Thyroid gland (tissue), 4 donors: ENCODE results near the gene PHACTR3.

Experiments
- POLR2A ChIP-seq, 2 donors: fragments of 450-650 bp; IDR thresholded peaks; one replicate each; pipeline ENCODE4 v1.6.1; 2017; ENCODE audit warnings: antibody characterized with exemption in 2 of 2, mild to moderate bottlenecking in 2 of 2, moderate library complexity in 1 of 2
- TF ChIP-seq, protein P1 (sequence below), 6 experiments: fragments of 200-600 bp in 3 of 6; fragments of 450-650 bp in 3 of 6; sonication (generic) in 3 of 6; IDR thresholded peaks; one replicate each; pipeline ENCODE4 v1.5.1; 2016 to 2019; ENCODE audit warnings: antibody characterized with exemption in 6 of 6, mild to moderate bottlenecking in 2 of 6, inconsistent platforms in 1 of 6, moderate library complexity in 1 of 6

DNA sequence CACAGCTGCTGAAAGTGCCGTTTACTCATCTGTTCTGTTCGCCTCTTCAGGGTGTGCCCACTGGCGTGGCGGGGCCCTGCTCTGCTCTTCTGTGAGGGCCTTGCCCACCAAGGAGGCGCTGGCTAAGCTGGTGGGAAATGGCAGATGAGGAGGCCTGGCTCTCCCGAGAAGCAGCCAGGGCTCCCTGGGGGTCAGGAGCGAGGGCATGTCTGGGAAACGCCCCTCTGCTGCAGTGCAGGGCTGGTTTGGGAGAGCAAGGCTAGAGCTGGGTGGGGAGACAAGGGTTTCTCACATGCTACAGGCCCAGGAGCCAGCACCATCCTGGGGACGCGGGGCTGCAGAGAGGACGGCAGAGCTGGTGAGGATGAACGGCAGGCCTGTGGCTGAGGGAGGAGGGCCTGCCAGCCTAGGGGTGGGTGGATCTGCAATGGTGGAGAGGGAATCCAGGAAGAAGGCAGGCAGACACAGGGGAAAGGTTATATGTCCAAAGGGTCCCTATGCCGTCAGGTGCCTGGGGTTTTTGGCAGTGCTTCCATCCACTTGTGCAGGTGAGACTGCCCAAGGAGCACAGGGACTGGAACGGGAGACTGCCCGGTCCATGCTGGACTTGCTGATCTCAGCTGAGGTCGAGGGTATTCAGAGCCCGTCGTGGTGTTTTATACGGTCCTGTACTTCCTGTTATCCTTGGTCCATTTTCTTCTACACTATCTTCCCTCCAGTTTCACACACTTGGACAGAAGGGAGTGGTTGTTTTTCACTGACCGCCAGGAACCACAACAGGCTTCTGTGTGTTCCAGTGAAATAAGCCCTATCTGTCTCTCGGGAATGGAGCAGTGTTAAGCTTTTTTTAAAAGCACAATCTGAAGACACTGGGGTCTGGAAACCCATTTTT lies 209.9 kb downstream of the PHACTR3 start:
- TF ChIP-seq POLR2A (IDR thresholded peaks at IDR 0.05) = no peak
- TF ChIP-seq, protein P1, sequence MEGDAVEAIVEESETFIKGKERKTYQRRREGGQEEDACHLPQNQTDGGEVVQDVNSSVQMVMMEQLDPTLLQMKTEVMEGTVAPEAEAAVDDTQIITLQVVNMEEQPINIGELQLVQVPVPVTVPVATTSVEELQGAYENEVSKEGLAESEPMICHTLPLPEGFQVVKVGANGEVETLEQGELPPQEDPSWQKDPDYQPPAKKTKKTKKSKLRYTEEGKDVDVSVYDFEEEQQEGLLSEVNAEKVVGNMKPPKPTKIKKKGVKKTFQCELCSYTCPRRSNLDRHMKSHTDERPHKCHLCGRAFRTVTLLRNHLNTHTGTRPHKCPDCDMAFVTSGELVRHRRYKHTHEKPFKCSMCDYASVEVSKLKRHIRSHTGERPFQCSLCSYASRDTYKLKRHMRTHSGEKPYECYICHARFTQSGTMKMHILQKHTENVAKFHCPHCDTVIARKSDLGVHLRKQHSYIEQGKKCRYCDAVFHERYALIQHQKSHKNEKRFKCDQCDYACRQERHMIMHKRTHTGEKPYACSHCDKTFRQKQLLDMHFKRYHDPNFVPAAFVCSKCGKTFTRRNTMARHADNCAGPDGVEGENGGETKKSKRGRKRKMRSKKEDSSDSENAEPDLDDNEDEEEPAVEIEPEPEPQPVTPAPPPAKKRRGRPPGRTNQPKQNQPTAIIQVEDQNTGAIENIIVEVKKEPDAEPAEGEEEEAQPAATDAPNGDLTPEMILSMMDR (IDR thresholded peaks at IDR 0.05) = no peak
